ENCODE measurements around the gene CEND1. TPM values are rescaled to one million over a fixed set of nuclear protein-coding genes. Genes with fewer than 3 reads are reported as not detected.
A peak's percentile ranks its signal among the peaks of the same experiment; 100 is the strongest.

CEND1 gene
- total RNA-seq, 4 donors from 2014 or later: not detected

DNA sequence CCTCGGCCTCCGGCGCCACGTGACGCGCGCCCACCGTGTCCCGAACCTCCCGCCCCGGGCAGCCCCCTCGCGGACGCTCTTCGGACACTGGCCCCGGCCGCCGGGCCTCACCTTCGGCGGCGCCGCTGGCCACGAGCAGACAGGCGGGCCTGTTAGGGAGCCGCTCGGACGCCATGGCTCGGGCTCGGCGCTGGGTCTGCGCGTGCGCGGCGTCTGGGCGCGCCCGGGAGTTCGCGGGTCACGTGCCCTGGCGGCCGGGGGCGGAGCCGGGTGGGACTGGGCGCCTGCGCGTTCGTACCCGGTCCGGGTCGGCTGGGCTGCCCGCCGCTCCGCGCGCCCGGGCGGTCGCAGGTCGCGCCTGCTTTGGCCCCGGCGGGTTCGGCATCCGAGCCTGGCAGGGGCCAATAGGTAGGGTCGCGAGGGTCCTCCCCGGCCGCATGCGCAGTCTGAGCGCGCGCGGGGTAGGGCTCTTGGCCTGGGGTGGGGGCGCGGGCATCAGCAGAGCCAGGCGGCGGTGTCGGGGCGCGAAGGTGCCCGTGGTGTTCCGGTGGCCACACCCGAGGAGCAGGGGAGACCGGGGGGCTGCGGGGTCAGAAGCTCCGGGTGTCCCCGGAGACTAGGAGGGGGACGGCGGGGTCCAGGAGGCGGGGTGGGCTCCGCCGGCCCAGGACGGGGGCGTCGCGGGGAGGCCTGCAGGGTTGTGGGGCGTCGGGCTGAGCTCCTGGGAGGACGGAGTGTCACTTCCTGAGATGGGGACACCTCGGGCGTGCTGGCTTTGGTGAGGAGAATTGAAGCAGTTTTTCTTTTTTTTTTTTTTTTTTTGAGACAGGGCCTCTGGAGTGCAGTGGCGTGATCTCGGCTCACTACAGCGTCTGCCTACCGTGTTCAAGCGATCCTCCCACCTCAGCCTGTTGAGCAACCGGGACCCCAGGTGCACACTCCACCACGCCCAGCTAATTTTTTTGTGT is 12.3 kb downstream of the CEND1 start, which contains the start of gene GATD1:
TSS of gene GATD1 (minus strand) at position 200 of the 968 bp plus-strand sequence. CDS start at position 175, 25 bp downstream.
- Histone ChIP-seq H3K27ac (peak within 1 kb of the TSS; percentile 79 to 94 (median 88)), H3K4me1 (peaks cover 0 to 64% (median 29%) of the 10 kb centered on the region in 4 donors), H3K9me3 (no peaks in the 10 kb centered on the region), H3K27me3 (no peaks in the 10 kb centered on the region), H3K36me3 (peaks cover 0 to 30% (median 0%) of the 10 kb centered on the region in 3 donors), H3K4me3 (peak within 1 kb of the TSS; percentile 74 to 96 (median 87))
- WGBS, 2 donors: 1% methylated on average over 40 to 81 of the region's 110 CpGs
- DNase-seq (ENCODE audit: low spot score in 2 of 2): peak; percentile 82 to 83
- TF ChIP-seq, protein P1, sequence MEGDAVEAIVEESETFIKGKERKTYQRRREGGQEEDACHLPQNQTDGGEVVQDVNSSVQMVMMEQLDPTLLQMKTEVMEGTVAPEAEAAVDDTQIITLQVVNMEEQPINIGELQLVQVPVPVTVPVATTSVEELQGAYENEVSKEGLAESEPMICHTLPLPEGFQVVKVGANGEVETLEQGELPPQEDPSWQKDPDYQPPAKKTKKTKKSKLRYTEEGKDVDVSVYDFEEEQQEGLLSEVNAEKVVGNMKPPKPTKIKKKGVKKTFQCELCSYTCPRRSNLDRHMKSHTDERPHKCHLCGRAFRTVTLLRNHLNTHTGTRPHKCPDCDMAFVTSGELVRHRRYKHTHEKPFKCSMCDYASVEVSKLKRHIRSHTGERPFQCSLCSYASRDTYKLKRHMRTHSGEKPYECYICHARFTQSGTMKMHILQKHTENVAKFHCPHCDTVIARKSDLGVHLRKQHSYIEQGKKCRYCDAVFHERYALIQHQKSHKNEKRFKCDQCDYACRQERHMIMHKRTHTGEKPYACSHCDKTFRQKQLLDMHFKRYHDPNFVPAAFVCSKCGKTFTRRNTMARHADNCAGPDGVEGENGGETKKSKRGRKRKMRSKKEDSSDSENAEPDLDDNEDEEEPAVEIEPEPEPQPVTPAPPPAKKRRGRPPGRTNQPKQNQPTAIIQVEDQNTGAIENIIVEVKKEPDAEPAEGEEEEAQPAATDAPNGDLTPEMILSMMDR (IDR thresholded peaks at IDR 0.05): peak in 1 of 5 experiments; percentile 9
- TF ChIP-seq EP300 (IDR thresholded peaks at IDR 0.05) (no peak), POLR2A (IDR thresholded peaks at IDR 0.05) (peak; percentile 63 to 88)

DNA sequence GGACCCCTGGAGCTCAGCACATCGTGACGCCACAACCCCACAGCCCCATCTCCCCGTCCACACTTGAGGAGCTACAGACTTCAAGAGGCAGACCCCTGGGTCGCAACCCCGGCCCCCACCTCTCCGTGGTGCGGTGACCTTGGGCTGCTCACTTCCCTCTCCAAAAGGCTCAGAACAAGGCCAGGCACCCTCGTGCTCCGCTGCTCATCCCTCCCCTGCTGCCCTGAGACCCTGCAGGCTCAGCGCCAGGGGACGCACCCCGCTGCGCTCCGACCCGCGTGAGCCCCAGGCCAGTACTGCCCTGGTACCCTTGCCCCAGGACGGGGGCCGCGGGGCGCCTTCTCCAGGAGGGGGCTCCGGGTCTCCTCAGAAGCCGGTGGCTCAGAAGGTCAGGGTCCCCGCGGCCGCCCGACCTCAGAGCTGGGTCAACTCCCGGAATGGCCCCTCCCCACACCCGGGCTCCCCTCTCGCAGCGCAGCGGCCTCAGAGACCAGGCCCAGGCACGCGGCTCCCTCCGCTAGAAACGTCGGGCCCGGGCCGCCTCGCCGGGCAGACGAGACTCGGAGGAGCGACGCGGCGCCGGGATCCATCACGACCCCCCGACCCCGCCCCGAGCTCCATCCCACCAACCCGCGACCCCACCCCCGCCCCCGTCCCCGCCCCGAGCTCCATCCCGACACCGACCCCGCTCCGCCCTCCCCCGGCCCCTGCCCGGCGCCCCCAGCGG is 13.2 kb downstream of the CEND1 start:
- 0 to 3% methylated on average over 7 to 19 of the region's 65 CpGs for WGBS, 2 donors
- Histone ChIP-seq H3K9me3 (no peaks in the 10 kb centered on the region), H3K27me3 (no peaks in the 10 kb centered on the region), H3K4me3 (peak overlapping the region; percentile 65 to 96 (median 87)), H3K27ac (peak overlapping the region; percentile 79 to 94 (median 88)), H3K4me1 (peaks cover 0 to 72% (median 33%) of the 10 kb centered on the region in 4 donors), H3K36me3 (peaks cover 0 to 31% (median 0%) of the 10 kb centered on the region in 3 donors)
- TF ChIP-seq, protein P1 (IDR thresholded peaks at IDR 0.05): no peak
- TF ChIP-seq EP300 (IDR thresholded peaks at IDR 0.05) (no peak), POLR2A (IDR thresholded peaks at IDR 0.05) (no peak)
- no peak for DNase-seq (ENCODE audit: low spot score in 2 of 2)

DNA sequence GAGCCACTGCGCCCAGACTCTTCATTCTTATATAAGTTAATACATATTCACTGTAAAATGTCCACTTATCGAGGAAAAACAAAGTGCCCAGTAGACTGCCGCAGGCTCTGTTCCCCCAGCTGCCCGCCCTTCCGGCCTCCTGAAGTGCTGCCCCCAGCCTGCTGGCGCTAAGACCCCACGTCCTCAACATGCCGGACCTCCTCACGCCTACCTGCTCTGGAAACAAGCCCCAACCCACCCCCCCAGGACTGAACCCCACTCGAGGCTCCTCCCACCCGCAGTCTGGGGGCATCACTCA is 13.7 kb downstream of the CEND1 start:
- no peak for DNase-seq (ENCODE audit: low spot score in 2 of 2)
- peaks cover 0 to 34% (median 0%) of the 10 kb centered on the region in 3 donors for H3K36me3 ChIP-seq
- WGBS, 2 donors: 24 to 30% methylated on average over 11 of the region's 11 CpGs
- H3K4me1 ChIP-seq: peaks cover 0 to 77% (median 35%) of the 10 kb centered on the region in 4 donors
- peak overlapping the region; percentile 65 to 96 (median 87) for H3K4me3 ChIP-seq
- H3K9me3 ChIP-seq: no peaks in the 10 kb centered on the region
- peak overlapping the region in 3 of 4 donors; percentile 84 to 94 (median 93) for H3K27ac ChIP-seq
- H3K27me3 ChIP-seq: no peaks in the 10 kb centered on the region
- TF ChIP-seq POLR2A (IDR thresholded peaks at IDR 0.05) (no peak), EP300 (IDR thresholded peaks at IDR 0.05) (no peak)
- TF ChIP-seq, protein P1 (IDR thresholded peaks at IDR 0.05): no peak

DNA sequence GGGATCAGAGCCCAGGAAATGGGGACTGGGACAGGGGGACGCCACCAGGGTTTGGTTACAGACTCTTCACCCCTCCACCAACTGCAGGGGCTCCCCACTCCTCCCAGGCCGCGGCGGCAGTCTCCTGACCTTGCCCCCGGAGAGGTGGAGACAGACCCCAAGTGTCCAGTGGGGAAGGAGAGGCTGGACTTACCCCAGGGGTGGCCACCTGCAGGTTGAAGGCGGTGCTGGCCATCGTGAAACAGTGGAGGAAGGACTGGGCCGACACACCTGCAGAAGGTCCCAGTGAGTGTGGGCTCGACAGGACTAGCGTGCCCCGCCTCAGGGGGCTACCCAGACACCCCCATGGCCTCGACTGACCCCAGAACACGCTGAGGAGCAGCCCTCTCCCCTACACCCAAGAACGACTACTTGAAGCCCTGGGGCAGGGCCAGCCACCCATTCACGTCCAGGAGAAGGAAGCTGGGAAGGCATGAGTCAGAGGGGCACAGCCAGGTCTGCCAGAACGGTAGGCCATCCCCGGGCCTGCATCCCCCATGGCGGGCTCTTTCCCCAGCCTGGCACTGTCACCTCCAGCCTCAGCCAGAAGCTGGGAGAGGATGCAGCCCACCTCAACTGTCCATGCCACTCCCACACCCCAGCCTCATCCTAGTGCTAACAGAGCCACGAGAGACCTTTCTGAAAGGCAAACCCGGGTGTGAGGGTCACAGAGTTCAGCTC is 14.9 kb downstream of the CEND1 start:
- Histone ChIP-seq H3K27me3 (no peaks in the 10 kb centered on the region), H3K36me3 (peaks cover 0 to 39% (median 2%) of the 10 kb centered on the region in 3 donors), H3K4me1 (peaks cover 0 to 77% (median 35%) of the 10 kb centered on the region in 4 donors), H3K9me3 (no peaks in the 10 kb centered on the region), H3K4me3 (no peak overlapping the region), H3K27ac (peak overlapping the region in 2 of 4 donors; percentile 26 to 94)
- no peak for DNase-seq (ENCODE audit: low spot score in 2 of 2)
- TF ChIP-seq POLR2A (IDR thresholded peaks at IDR 0.05) (no peak), EP300 (IDR thresholded peaks at IDR 0.05) (no peak)
- TF ChIP-seq, protein P1 (IDR thresholded peaks at IDR 0.05): no peak
- 67 to 75% methylated on average over 18 to 20 of the region's 20 CpGs for WGBS, 2 donors

Data from tibial nerve (tissue), 4 donors.